GM19043 (cell line): ENCODE measurements around the gene LRRC4B.

ENCODE experiments used
- ATAC-seq: cut with Tn5 transposase; IDR thresholded peaks from one replicate; pipeline ENCODE4 v1.9.1; 2021; ENCODE audit warnings: low read depth; ENCODE audit not compliant: unreplicated experiment

LRRC4B gene

GRCh38 chr19:50468818-50469217 lies 99.4 kb downstream of the LRRC4B start:
- ATAC-seq = no peak

- no peak for ATAC-seq
Measured at GRCh38 chr19:50467566-50467965, 100.7 kb downstream of the LRRC4B start.
